ENCODE data around the gene AEN. TPM values are rescaled to one million over a fixed set of nuclear protein-coding genes. Genes with fewer than 3 reads are reported as not detected.

Gene AEN
- total RNA-seq, 2 donors from 2014 or later: 64.7 to 76.4 TPM

GRCh38 chr15:88586401-88587162, 34.6 kb upstream of the AEN start:
- Histone ChIP-seq H3K36me3 (ENCODE audit: control insufficient read depth, insufficient read depth, low read length) (peaks cover 70% of the 10 kb centered on the region), H3K4me1 (ENCODE audit: control insufficient read depth, insufficient read depth, low read length) (no peaks in the 10 kb centered on the region), H3K4me3 (ENCODE audit: low read length) (no peak overlapping the region), H3K27me3 (ENCODE audit: control insufficient read depth, insufficient read depth, low read length, poor library complexity, severe bottlenecking) (no peaks in the 10 kb centered on the region), H3K9me3 (ENCODE audit: control insufficient read depth, low read length) (no peaks in the 10 kb centered on the region), H3K27ac (ENCODE audit: low read depth, low read length) (no peak overlapping the region), H3K9ac (ENCODE audit: extremely low read depth, low read length, poor library complexity, severe bottlenecking) (no peak overlapping the region)
- H3K27ac Mint-ChIP-seq: no peak overlapping the region
- H3K36me3 Mint-ChIP-seq (ENCODE audit: low read depth): peaks cover 48% of the 10 kb centered on the region
- H3K4me3 Mint-ChIP-seq: no peak overlapping the region
- TF ChIP-seq CTCF (conservative IDR thresholded peaks at IDR 0.05): no peak
- H3K27me3 Mint-ChIP-seq (ENCODE audit: insufficient read depth): no peaks in the 10 kb centered on the region
- no peak for DNase-seq
- H3K4me1 Mint-ChIP-seq: peaks cover 8% of the 10 kb centered on the region
- whole genome bisulfite sequencing, 2 experiments (ENCODE audit: insufficient coverage in 1 of 2, insufficient read length in 1 of 2): 82% methylated on average over 4 of the region's 4 CpGs; no CpG with 5 or more reads in 1 of the 2 experiments
- H3K9me3 Mint-ChIP-seq: no peaks in the 10 kb centered on the region

- 90 to 100% methylated on average over 1 to 5 of the region's 6 CpGs for WGBS, 2 experiments (ENCODE audit: insufficient coverage in 1 of 2, insufficient read length in 1 of 2)
- no peak for TF ChIP-seq CTCF (conservative IDR thresholded peaks at IDR 0.05)
- H3K4me3 Mint-ChIP-seq: no peak overlapping the region
- no peak for DNase-seq
- no peak overlapping the region for H3K9ac ChIP-seq (ENCODE audit: extremely low read depth, low read length, poor library complexity, severe bottlenecking)
- H3K27me3 ChIP-seq (ENCODE audit: control insufficient read depth, insufficient read depth, low read length, poor library complexity, severe bottlenecking): no peaks in the 10 kb centered on the region
- H3K9me3 ChIP-seq (ENCODE audit: control insufficient read depth, low read length): no peaks in the 10 kb centered on the region
- no peaks in the 10 kb centered on the region for H3K4me1 ChIP-seq (ENCODE audit: control insufficient read depth, insufficient read depth, low read length)
- H3K27ac Mint-ChIP-seq: no peak overlapping the region
- no peak overlapping the region for H3K27ac ChIP-seq (ENCODE audit: low read depth, low read length)
- H3K9me3 Mint-ChIP-seq: no peaks in the 10 kb centered on the region
- H3K27me3 Mint-ChIP-seq (ENCODE audit: insufficient read depth): no peaks in the 10 kb centered on the region
- peaks cover 54% of the 10 kb centered on the region for H3K36me3 ChIP-seq (ENCODE audit: control insufficient read depth, insufficient read depth, low read length)
- H3K36me3 Mint-ChIP-seq (ENCODE audit: low read depth): peaks cover 25% of the 10 kb centered on the region
- no peak overlapping the region for H3K4me3 ChIP-seq (ENCODE audit: low read length)
- H3K4me1 Mint-ChIP-seq: peaks cover 15% of the 10 kb centered on the region
Measured at GRCh38 chr15:88590759-88591158, 30.4 kb upstream of the AEN start.

- Mint-ChIP-seq H3K36me3 (ENCODE audit: low read depth) (peaks cover 25% of the 10 kb centered on the region), H3K27me3 (ENCODE audit: insufficient read depth) (no peaks in the 10 kb centered on the region), H3K4me1 (peaks cover 12% of the 10 kb centered on the region), H3K9me3 (no peaks in the 10 kb centered on the region), H3K4me3 (no peak overlapping the region), H3K27ac (no peak overlapping the region)
- H3K4me3 ChIP-seq (ENCODE audit: low read length): no peak overlapping the region
- no peaks in the 10 kb centered on the region for H3K9me3 ChIP-seq (ENCODE audit: control insufficient read depth, low read length)
- no peak for TF ChIP-seq CTCF (conservative IDR thresholded peaks at IDR 0.05)
- no peak for DNase-seq
- no peak overlapping the region for H3K9ac ChIP-seq (ENCODE audit: extremely low read depth, low read length, poor library complexity, severe bottlenecking)
- peaks cover 48% of the 10 kb centered on the region for H3K36me3 ChIP-seq (ENCODE audit: control insufficient read depth, insufficient read depth, low read length)
- no peaks in the 10 kb centered on the region for H3K4me1 ChIP-seq (ENCODE audit: control insufficient read depth, insufficient read depth, low read length)
- H3K27me3 ChIP-seq (ENCODE audit: control insufficient read depth, insufficient read depth, low read length, poor library complexity, severe bottlenecking): no peaks in the 10 kb centered on the region
- no peak overlapping the region for H3K27ac ChIP-seq (ENCODE audit: low read depth, low read length)
Measured at GRCh38 chr15:88591384-88591783, 29.8 kb upstream of the AEN start.
